Hepatocyte (in vitro differentiated cells): Measurements from ENCODE around the gene PINLYP. TPM values are rescaled to one million over a fixed set of nuclear protein-coding genes. Genes with fewer than 3 reads are reported as not detected.

Experiments used
- DNase-seq: peaks from one replicate; pipeline ENCODE4 v3.0.0-alpha.2; 2016; ENCODE audit warnings: low spot score
- H2AFZ ChIP-seq: fragments of 200-600 bp; sonication (generic); 2 replicates; pipeline ENCODE4 v1.6.0; 2016; ENCODE audit warnings: antibody characterized with exemption, mild to moderate bottlenecking
- H3K27ac ChIP-seq: fragments of 200-600 bp; sonication (generic); 2 replicates; pipeline ENCODE4 v1.5.1; 2016; ENCODE audit warnings: mild to moderate bottlenecking
- H3K27me3 ChIP-seq: fragments of 200-600 bp; sonication (generic); 2 replicates; pipeline ENCODE4 v1.6.1; 2016
- H3K36me3 ChIP-seq: fragments of 200-600 bp; sonication (generic); replicated peaks from 2 replicates; pipeline ENCODE4 v1.5.1; 2016; ENCODE audit warnings: low read depth; ENCODE audit not compliant: insufficient read depth
- H3K4me1 ChIP-seq: fragments of 200-600 bp; sonication (generic); 2 replicates; pipeline ENCODE4 v1.5.1; 2016; ENCODE audit warnings: mild to moderate bottlenecking, moderate library complexity; ENCODE audit not compliant: insufficient read depth
- H3K4me2 ChIP-seq: fragments of 200-600 bp; sonication (generic); 2 replicates; pipeline ENCODE4 v1.6.0; 2016
- H3K4me3 ChIP-seq: fragments of 200-600 bp; sonication (generic); 2 replicates; pipeline ENCODE4 v1.5.1; 2016; ENCODE audit warnings: mild to moderate bottlenecking
- H3K79me2 ChIP-seq: fragments of 200-600 bp; sonication (generic); 2 replicates; pipeline ENCODE4 v1.6.0; 2017; ENCODE audit warnings: mild to moderate bottlenecking
- H3K9me2 ChIP-seq: fragments of 200-600 bp; sonication (generic); replicated peaks from 2 replicates; pipeline ENCODE4 v1.6.0; 2017; ENCODE audit warnings: mild to moderate bottlenecking; ENCODE audit not compliant: insufficient read depth
- H3K9me3 ChIP-seq: fragments of 200-600 bp; sonication (generic); 2 replicates; pipeline ENCODE4 v1.5.1; 2016; ENCODE audit warnings: low read depth, mild to moderate bottlenecking
- H4K20me1 ChIP-seq: fragments of 200-600 bp; sonication (generic); 2 replicates; pipeline ENCODE4 v1.6.0; 2016; ENCODE audit warnings: mild to moderate bottlenecking; ENCODE audit not compliant: insufficient read depth, poor library complexity, severe bottlenecking
- EZH2 ChIP-seq: fragments of 200-600 bp; sonication (generic); IDR thresholded peaks from 2 replicates; pipeline ENCODE4 v1.6.1; 2016; ENCODE audit warnings: antibody characterized with exemption, mild to moderate bottlenecking, borderline replicate concordance
- EZH2phosphoT487 ChIP-seq: fragments of 200-600 bp; sonication (generic); IDR thresholded peaks from one replicate; pipeline ENCODE4 v1.6.1; 2018; ENCODE audit warnings: antibody characterized with exemption, mild to moderate bottlenecking, low read depth, moderate library complexity; ENCODE audit not compliant: unreplicated experiment, severe bottlenecking
- WGBS: methylation state at CpG from one replicate; pipeline ENCODE4 v1.1.6; 2016; ENCODE audit warnings: low lambda C conversion rate; ENCODE audit errors: missing lambda C conversion rate; 5-methylcytosine and 5-hydroxymethylcytosine counted together
- polyA plus RNA-seq: library from polyadenylated mRNA; unstranded; fragments of >200 nt; fragmentation: Nextera tagmentation; extraction: Ambion mirVana; gene quantifications from 2 replicates; pipeline ENCODE4 v1.2.1, GENCODE V29; 2016
- total RNA-seq: library from RNA; depleted of rRNA; stranded (reverse); fragments of >200 nt; gene quantifications from 2 replicates; pipeline ENCODE4 v1.2.3, GENCODE V29; 2014
- TF ChIP-seq, protein P1 (sequence below): fragments of 200-600 bp; sonication (generic); IDR thresholded peaks from 2 replicates; pipeline ENCODE4 v1.5.1; 2016; ENCODE audit warnings: antibody characterized with exemption, mild to moderate bottlenecking; ENCODE audit not compliant: poor library complexity

Gene PINLYP
- total and polyA plus RNA-seq, 2 experiments from 2014 or later = 4.6 to 11.4 TPM

DNA sequence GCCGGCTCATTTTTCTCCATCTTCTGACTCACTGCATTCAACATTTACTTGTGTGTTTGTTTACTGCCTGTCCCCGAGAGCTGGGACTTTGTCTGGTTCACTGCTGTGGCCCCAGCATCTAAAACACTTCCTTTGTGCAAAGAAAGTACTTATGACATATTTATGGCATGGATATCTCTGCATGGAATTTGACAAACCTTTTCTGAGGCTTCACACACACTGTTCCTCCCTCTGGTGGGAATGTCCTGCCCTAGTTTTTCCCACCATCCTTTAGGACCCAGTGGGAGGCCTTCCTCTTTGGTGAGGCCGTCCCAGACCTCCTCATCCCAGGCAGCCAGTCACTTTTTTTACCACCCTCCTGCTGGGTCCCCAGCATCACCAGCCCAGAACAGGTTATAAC, 34.9 kb downstream of the PINLYP start:
- no peaks in the 10 kb centered on the region for H3K36me3 ChIP-seq
- TF ChIP-seq EZH2phosphoT487 (no peak), EZH2 (no peak)
- TF ChIP-seq, protein P1, sequence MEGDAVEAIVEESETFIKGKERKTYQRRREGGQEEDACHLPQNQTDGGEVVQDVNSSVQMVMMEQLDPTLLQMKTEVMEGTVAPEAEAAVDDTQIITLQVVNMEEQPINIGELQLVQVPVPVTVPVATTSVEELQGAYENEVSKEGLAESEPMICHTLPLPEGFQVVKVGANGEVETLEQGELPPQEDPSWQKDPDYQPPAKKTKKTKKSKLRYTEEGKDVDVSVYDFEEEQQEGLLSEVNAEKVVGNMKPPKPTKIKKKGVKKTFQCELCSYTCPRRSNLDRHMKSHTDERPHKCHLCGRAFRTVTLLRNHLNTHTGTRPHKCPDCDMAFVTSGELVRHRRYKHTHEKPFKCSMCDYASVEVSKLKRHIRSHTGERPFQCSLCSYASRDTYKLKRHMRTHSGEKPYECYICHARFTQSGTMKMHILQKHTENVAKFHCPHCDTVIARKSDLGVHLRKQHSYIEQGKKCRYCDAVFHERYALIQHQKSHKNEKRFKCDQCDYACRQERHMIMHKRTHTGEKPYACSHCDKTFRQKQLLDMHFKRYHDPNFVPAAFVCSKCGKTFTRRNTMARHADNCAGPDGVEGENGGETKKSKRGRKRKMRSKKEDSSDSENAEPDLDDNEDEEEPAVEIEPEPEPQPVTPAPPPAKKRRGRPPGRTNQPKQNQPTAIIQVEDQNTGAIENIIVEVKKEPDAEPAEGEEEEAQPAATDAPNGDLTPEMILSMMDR = no peak
- no peaks in the 10 kb centered on the region for H4K20me1 ChIP-seq
- no peaks in the 10 kb centered on the region for H3K4me1 ChIP-seq
- no peak for DNase-seq
- no peak overlapping the region for H2AFZ ChIP-seq
- 78% methylated on average over 3 of the region's 3 CpGs for WGBS
- no peak overlapping the region for H3K4me3 ChIP-seq
- H3K27ac ChIP-seq = no peak overlapping the region
- H3K79me2 ChIP-seq = peaks cover 20% of the 10 kb centered on the region
- no peaks in the 10 kb centered on the region for H3K9me2 ChIP-seq
- no peaks in the 10 kb centered on the region for H3K27me3 ChIP-seq
- H3K9me3 ChIP-seq = no peaks in the 10 kb centered on the region
- no peak overlapping the region for H3K4me2 ChIP-seq

DNA sequence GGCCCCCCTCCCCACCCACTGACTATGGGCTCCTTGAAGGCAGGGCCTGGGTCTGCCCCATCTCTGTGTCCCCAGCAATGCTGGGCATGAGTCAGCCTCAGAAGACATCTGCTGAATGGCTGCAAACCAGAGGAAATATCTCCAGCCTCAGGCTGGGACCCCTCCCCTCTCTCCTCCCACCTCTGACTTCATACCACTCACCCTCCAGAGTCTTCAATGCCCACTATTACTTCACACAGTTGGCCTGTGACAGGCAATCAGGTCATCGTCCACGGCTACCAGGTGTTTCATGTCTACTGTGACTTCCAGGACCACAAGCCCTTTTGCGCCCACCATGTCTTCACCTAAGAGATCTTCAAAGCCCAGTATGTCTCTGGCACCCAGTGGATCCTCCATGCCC, 36.2 kb downstream of the PINLYP start, which contains the start of gene SRRM5:
Gene SRRM5, plus strand, starts transcription at position 301 of the 400 bp plus-strand sequence. Its CDS starts 34 bp downstream, at position 335.
- Histone ChIP-seq H3K9me3 (no peaks in the 10 kb centered on the region), H3K79me2 (peaks cover 31% of the 10 kb centered on the region), H4K20me1 (no peaks in the 10 kb centered on the region), H3K4me2 (no peak within 1 kb of the TSS), H3K36me3 (no peaks in the 10 kb centered on the region), H3K27me3 (no peaks in the 10 kb centered on the region), H2AFZ (no peak within 1 kb of the TSS), H3K4me1 (no peaks in the 10 kb centered on the region), H3K9me2 (no peaks in the 10 kb centered on the region), H3K27ac (no peak within 1 kb of the TSS), H3K4me3 (no peak within 1 kb of the TSS)
- DNase-seq = no peak
- 87% methylated on average over 3 of the region's 3 CpGs for WGBS
- TF ChIP-seq EZH2phosphoT487 = no peak
- TF ChIP-seq, protein P1 = no peak
- TF ChIP-seq EZH2 = no peak

DNA sequence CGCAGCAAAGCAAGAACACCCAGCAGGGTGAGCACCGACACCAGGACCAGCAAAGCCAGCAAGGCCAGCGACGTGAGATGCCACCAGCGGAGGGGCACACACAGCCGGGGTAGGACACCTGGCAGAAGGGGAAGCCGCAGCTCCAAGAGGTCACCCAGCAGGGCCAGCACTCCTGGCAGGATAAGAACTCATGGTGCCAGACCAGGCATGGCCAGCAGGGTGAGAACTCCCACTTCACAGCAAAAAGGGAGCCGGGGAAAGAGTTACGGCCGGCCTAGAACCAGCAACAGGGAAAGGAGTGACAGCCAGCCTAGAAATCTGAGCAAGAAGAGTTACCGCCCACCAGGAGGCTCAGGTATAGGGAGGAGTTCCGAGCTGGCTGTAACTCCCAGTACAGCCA, 36.8 kb downstream of the PINLYP start:
- peaks cover 37% of the 10 kb centered on the region for H3K79me2 ChIP-seq
- H3K9me2 ChIP-seq = no peaks in the 10 kb centered on the region
- no peak for TF ChIP-seq EZH2
- TF ChIP-seq, protein P1 = no peak
- no peak for TF ChIP-seq EZH2phosphoT487
- H3K27ac ChIP-seq = no peak overlapping the region
- DNase-seq = no peak
- H3K27me3 ChIP-seq = no peaks in the 10 kb centered on the region
- H3K4me2 ChIP-seq = no peak overlapping the region
- no peak overlapping the region for H3K4me3 ChIP-seq
- H4K20me1 ChIP-seq = no peaks in the 10 kb centered on the region
- WGBS = 99% methylated on average over 12 of the region's 12 CpGs
- no peak overlapping the region for H2AFZ ChIP-seq
- H3K36me3 ChIP-seq = no peaks in the 10 kb centered on the region
- no peaks in the 10 kb centered on the region for H3K4me1 ChIP-seq
- no peaks in the 10 kb centered on the region for H3K9me3 ChIP-seq

DNA sequence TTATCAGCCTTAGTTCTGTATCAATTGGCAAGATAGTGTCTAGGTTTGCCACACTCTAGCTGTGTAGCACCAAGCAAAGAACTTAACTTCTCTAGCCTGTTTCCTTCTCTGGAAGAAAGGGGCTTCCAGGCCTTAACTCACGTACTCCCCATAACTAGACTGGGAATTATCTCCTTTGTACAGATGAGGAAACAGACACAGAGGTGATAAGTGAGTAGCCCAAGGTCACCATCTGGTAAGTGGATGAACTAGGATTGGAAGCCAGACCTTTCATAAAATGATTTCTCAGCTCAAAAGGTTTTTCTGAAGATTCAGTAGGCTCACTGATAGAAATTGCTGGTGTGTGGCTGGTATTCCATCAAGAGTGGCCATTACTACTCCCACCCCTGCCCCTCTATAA, 40.7 kb downstream of the PINLYP start:
- no peaks in the 10 kb centered on the region for H3K9me2 ChIP-seq
- no peak overlapping the region for H3K27ac ChIP-seq
- TF ChIP-seq EZH2 = no peak
- TF ChIP-seq, protein P1 = no peak
- TF ChIP-seq EZH2phosphoT487 = no peak
- no peaks in the 10 kb centered on the region for H3K27me3 ChIP-seq
- no peak for DNase-seq
- H3K9me3 ChIP-seq = no peaks in the 10 kb centered on the region
- H3K4me2 ChIP-seq = no peak overlapping the region
- 50% methylated on average over 1 of the region's 1 CpG for whole genome bisulfite sequencing
- no peaks in the 10 kb centered on the region for H4K20me1 ChIP-seq
- H3K79me2 ChIP-seq = peaks cover 60% of the 10 kb centered on the region
- no peak overlapping the region for H2AFZ ChIP-seq
- H3K4me1 ChIP-seq = peaks cover 7% of the 10 kb centered on the region
- H3K36me3 ChIP-seq = no peaks in the 10 kb centered on the region
- H3K4me3 ChIP-seq = no peak overlapping the region
